Activated naive CD8-positive, alpha-beta T cell (primary cell): ENCODE measurements around the gene SPON1.
"Not testable (repeated sequence)": the region's sequence is repeated elsewhere in the genome, so short reads cannot be mapped to it uniquely, and the experiment has no call there.

Experiments used
- H3K27ac Mint-ChIP-seq: one replicate; pipeline ENCODE4 v1.8.0; 2021; ENCODE audit warnings: mixed read lengths
- H3K27me3 Mint-ChIP-seq: one replicate; pipeline ENCODE4 v1.8.0; 2021; ENCODE audit warnings: mixed read lengths
- H3K36me3 Mint-ChIP-seq: one replicate; pipeline ENCODE4 v1.8.0; 2021; ENCODE audit warnings: mixed read lengths
- H3K4me1 Mint-ChIP-seq: one replicate; pipeline ENCODE4 v1.8.0; 2021; ENCODE audit warnings: low read depth, mixed read lengths
- H3K4me3 Mint-ChIP-seq: one replicate; pipeline ENCODE4 v1.8.0; 2021; ENCODE audit warnings: mild to moderate bottlenecking, mixed read lengths
- H3K9me3 Mint-ChIP-seq: one replicate; pipeline ENCODE4 v1.8.0; 2021; ENCODE audit warnings: low read depth, mixed read lengths

SPON1 gene

GRCh38 chr11:14026961-14027360, 64.4 kb downstream of the SPON1 start:
- Mint-ChIP-seq H3K4me1 (no peaks in the 10 kb centered on the region), H3K4me3 (no peak overlapping the region), H3K27me3 (no peaks in the 10 kb centered on the region), H3K36me3 (no peaks in the 10 kb centered on the region), H3K9me3 (no peaks in the 10 kb centered on the region), H3K27ac (no peak overlapping the region)

GRCh38 chr11:14027525-14027924, 65.0 kb downstream of the SPON1 start:
- H3K27me3 Mint-ChIP-seq: no peaks in the 10 kb centered on the region
- no peaks in the 10 kb centered on the region for H3K9me3 Mint-ChIP-seq
- no peaks in the 10 kb centered on the region for H3K36me3 Mint-ChIP-seq
- H3K27ac Mint-ChIP-seq: no peak overlapping the region
- H3K4me3 Mint-ChIP-seq: no peak overlapping the region
- no peaks in the 10 kb centered on the region for H3K4me1 Mint-ChIP-seq

- Mint-ChIP-seq H3K27ac (no peak overlapping the region), H3K9me3 (no peaks in the 10 kb centered on the region), H3K4me3 (no peak overlapping the region), H3K27me3 (no peaks in the 10 kb centered on the region), H3K36me3 (no peaks in the 10 kb centered on the region), H3K4me1 (no peaks in the 10 kb centered on the region)
Observed at GRCh38 chr11:14029440-14029839, 66.9 kb downstream of the SPON1 start.

- Mint-ChIP-seq H3K4me3 (no peak overlapping the region), H3K36me3 (no peaks in the 10 kb centered on the region), H3K4me1 (no peaks in the 10 kb centered on the region), H3K27ac (no peak overlapping the region), H3K9me3 (no peaks in the 10 kb centered on the region), H3K27me3 (no peaks in the 10 kb centered on the region)
Observed at GRCh38 chr11:14029971-14030920, 67.7 kb downstream of the SPON1 start.

GRCh38 chr11:14035526-14035925, 73.0 kb downstream of the SPON1 start:
- not testable (repeated sequence) for H3K9me3 Mint-ChIP-seq, H3K36me3 Mint-ChIP-seq, H3K27ac Mint-ChIP-seq, H3K4me1 Mint-ChIP-seq, H3K4me3 Mint-ChIP-seq, H3K27me3 Mint-ChIP-seq

GRCh38 chr11:14036469-14036868, 73.9 kb downstream of the SPON1 start:
- Mint-ChIP-seq H3K4me3 (no peak overlapping the region), H3K4me1 (no peaks in the 10 kb centered on the region), H3K36me3 (no peaks in the 10 kb centered on the region), H3K9me3 (peaks cover 8% of the 10 kb centered on the region), H3K27ac (no peak overlapping the region), H3K27me3 (no peaks in the 10 kb centered on the region)

- Mint-ChIP-seq H3K4me1 (no peaks in the 10 kb centered on the region), H3K4me3 (no peak overlapping the region), H3K9me3 (peaks cover 8% of the 10 kb centered on the region), H3K27me3 (no peaks in the 10 kb centered on the region), H3K36me3 (no peaks in the 10 kb centered on the region), H3K27ac (no peak overlapping the region)
Observed at GRCh38 chr11:14041040-14041439, 78.5 kb downstream of the SPON1 start.

GRCh38 chr11:14041565-14041964, 79.0 kb downstream of the SPON1 start:
- H3K4me3 Mint-ChIP-seq: no peak overlapping the region
- H3K27me3 Mint-ChIP-seq: no peaks in the 10 kb centered on the region
- peaks cover 8% of the 10 kb centered on the region for H3K9me3 Mint-ChIP-seq
- no peak overlapping the region for H3K27ac Mint-ChIP-seq
- H3K36me3 Mint-ChIP-seq: no peaks in the 10 kb centered on the region
- H3K4me1 Mint-ChIP-seq: no peaks in the 10 kb centered on the region

GRCh38 chr11:14042686-14043465, 80.4 kb downstream of the SPON1 start:
- Mint-ChIP-seq H3K9me3 (peaks cover 12% of the 10 kb centered on the region), H3K36me3 (peaks cover 6% of the 10 kb centered on the region), H3K27ac (no peak overlapping the region), H3K4me3 (no peak overlapping the region), H3K4me1 (no peaks in the 10 kb centered on the region), H3K27me3 (peaks cover 3% of the 10 kb centered on the region)

GRCh38 chr11:14044916-14045315, 82.4 kb downstream of the SPON1 start:
- Mint-ChIP-seq H3K4me3 (no peak overlapping the region), H3K4me1 (no peaks in the 10 kb centered on the region), H3K9me3 (peaks cover 7% of the 10 kb centered on the region), H3K27ac (no peak overlapping the region), H3K27me3 (peaks cover 3% of the 10 kb centered on the region), H3K36me3 (peaks cover 6% of the 10 kb centered on the region)

GRCh38 chr11:14045417-14045816, 82.9 kb downstream of the SPON1 start:
- H3K27me3 Mint-ChIP-seq: peaks cover 3% of the 10 kb centered on the region
- peaks cover 4% of the 10 kb centered on the region for H3K9me3 Mint-ChIP-seq
- no peaks in the 10 kb centered on the region for H3K4me1 Mint-ChIP-seq
- H3K27ac Mint-ChIP-seq: no peak overlapping the region
- H3K4me3 Mint-ChIP-seq: no peak overlapping the region
- H3K36me3 Mint-ChIP-seq: peaks cover 6% of the 10 kb centered on the region

GRCh38 chr11:14052198-14052597, 89.7 kb downstream of the SPON1 start:
- Mint-ChIP-seq H3K4me1 (peaks cover 27% of the 10 kb centered on the region), H3K9me3 (peaks cover 3% of the 10 kb centered on the region), H3K27ac (no peak overlapping the region), H3K4me3 (no peak overlapping the region), H3K27me3 (peaks cover 5% of the 10 kb centered on the region), H3K36me3 (peaks cover 7% of the 10 kb centered on the region)

- no peak overlapping the region for H3K4me3 Mint-ChIP-seq
- H3K27me3 Mint-ChIP-seq: peaks cover 1% of the 10 kb centered on the region
- no peak overlapping the region for H3K27ac Mint-ChIP-seq
- peaks cover 3% of the 10 kb centered on the region for H3K36me3 Mint-ChIP-seq
- no peaks in the 10 kb centered on the region for H3K9me3 Mint-ChIP-seq
- peaks cover 27% of the 10 kb centered on the region for H3K4me1 Mint-ChIP-seq
Observed at GRCh38 chr11:14054116-14055107, 91.9 kb downstream of the SPON1 start.

GRCh38 chr11:14055936-14056335, 93.4 kb downstream of the SPON1 start:
- Mint-ChIP-seq H3K27ac (no peak overlapping the region), H3K4me3 (no peak overlapping the region), H3K36me3 (peaks cover 3% of the 10 kb centered on the region), H3K27me3 (peaks cover 1% of the 10 kb centered on the region), H3K9me3 (no peaks in the 10 kb centered on the region), H3K4me1 (peaks cover 27% of the 10 kb centered on the region)
